Activated CD8-positive, alpha-beta memory T cell treated with anti-CD3 and anti-CD28 coated beads, Interleukin-2, amount 10 ng/mL, durations not matched to agents 7 days and 5 days (primary cell): Measurements from ENCODE around the gene AAMDC. TPM values are rescaled to one million over a fixed set of nuclear protein-coding genes. Genes with fewer than 3 reads are reported as not detected.
"Not testable (repeated sequence)": the region's sequence is repeated elsewhere in the genome, so short reads cannot be mapped to it uniquely, and the experiment has no call there.

Source experiments
- ATAC-seq: fragments of 150-1000 bp; cut with Tn5 transposase; one replicate; pipeline ENCODE4 v1.10.0; 2021; ENCODE audit warnings: moderate library complexity
- CTCF ChIA-PET: fragments of 350-600 bp; sonication (Branson Sonifier 250); formaldehyde crosslinking; loops from one replicate; lab custom pipeline; 2021; ENCODE audit warnings: antibody characterized with exemption; lab: Charles Lee
- DNase-seq: peaks from one replicate; pipeline ENCODE4 v3.0.0-alpha.2; 2020
- H3K27ac Mint-ChIP-seq: one replicate; pipeline ENCODE4 v1.8.0; 2021; ENCODE audit warnings: mild to moderate bottlenecking, mixed read lengths
- H3K27me3 Mint-ChIP-seq: one replicate; pipeline ENCODE4 v1.8.0; 2021; ENCODE audit warnings: mixed read lengths
- H3K36me3 Mint-ChIP-seq: one replicate; pipeline ENCODE4 v1.8.0; 2021; ENCODE audit warnings: mild to moderate bottlenecking, mixed read lengths
- H3K4me1 Mint-ChIP-seq: one replicate; pipeline ENCODE4 v1.8.0; 2021; ENCODE audit warnings: mixed read lengths
- H3K4me3 Mint-ChIP-seq: one replicate; pipeline ENCODE4 v1.8.0; 2021; ENCODE audit warnings: mild to moderate bottlenecking, moderate library complexity, mixed read lengths
- H3K9me3 Mint-ChIP-seq: one replicate; pipeline ENCODE4 v1.8.0; 2022; ENCODE audit warnings: low read depth, mixed read lengths
- total RNA-seq, 2 experiments: library from RNA; stranded (reverse); gene quantifications; one replicate each; pipeline ENCODE4 v1.2.3, GENCODE V29; 2021

The AAMDC gene
- total RNA-seq, 2 experiments from 2014 or later: 9.9 to 13.2 TPM

GRCh38 chr11:77800449-77800848 lies 20.5 kb upstream of the AAMDC start:
- Mint-ChIP-seq H3K36me3 (peaks cover 20% of the 10 kb centered on the region), H3K27ac (no peak overlapping the region), H3K4me3 (no peak overlapping the region), H3K4me1 (peaks cover 15% of the 10 kb centered on the region), H3K27me3 (no peaks in the 10 kb centered on the region), H3K9me3 (no peaks in the 10 kb centered on the region)
- ATAC-seq: no peak
- DNase-seq: no peak
- CTCF ChIA-PET: no interaction called here

- peaks cover 20% of the 10 kb centered on the region for H3K4me1 Mint-ChIP-seq
- CTCF ChIA-PET: no interaction called here
- no peak for DNase-seq
- H3K4me3 Mint-ChIP-seq: no peak overlapping the region
- H3K27ac Mint-ChIP-seq: no peak overlapping the region
- H3K36me3 Mint-ChIP-seq: peaks cover 21% of the 10 kb centered on the region
- no peaks in the 10 kb centered on the region for H3K27me3 Mint-ChIP-seq
- no peak for ATAC-seq
- no peaks in the 10 kb centered on the region for H3K9me3 Mint-ChIP-seq
Measured at GRCh38 chr11:77801477-77801876, 19.5 kb upstream of the AAMDC start.

GRCh38 chr11:77806415-77806814 lies 14.5 kb upstream of the AAMDC start:
- no peaks in the 10 kb centered on the region for H3K27me3 Mint-ChIP-seq
- H3K4me1 Mint-ChIP-seq: peaks cover 21% of the 10 kb centered on the region
- CTCF ChIA-PET: interaction anchor here (1.1 kb wide), 1 partner anchor 193 kb away, joined by 3 read pairs; no protein-coding TSS in a partner anchor
- H3K27ac Mint-ChIP-seq: no peak overlapping the region
- H3K9me3 Mint-ChIP-seq: no peaks in the 10 kb centered on the region
- H3K36me3 Mint-ChIP-seq: peaks cover 33% of the 10 kb centered on the region
- ATAC-seq: no peak
- no peak for DNase-seq
- no peak overlapping the region for H3K4me3 Mint-ChIP-seq

GRCh38 chr11:77806993-77807392 lies 14.0 kb upstream of the AAMDC start:
- Mint-ChIP-seq H3K4me1 (peaks cover 23% of the 10 kb centered on the region), H3K4me3 (no peak overlapping the region), H3K9me3 (no peaks in the 10 kb centered on the region), H3K36me3 (peaks cover 35% of the 10 kb centered on the region), H3K27me3 (no peaks in the 10 kb centered on the region), H3K27ac (no peak overlapping the region)
- DNase-seq: no peak
- CTCF ChIA-PET: interaction anchor here (1.1 kb wide), 1 partner anchor 193 kb away, joined by 3 read pairs; no protein-coding TSS in a partner anchor
- no peak for ATAC-seq

- CTCF ChIA-PET: no interaction called here
- DNase-seq (no peak), ATAC-seq (no peak)
- Mint-ChIP-seq H3K27ac (no peak overlapping the region), H3K36me3 (peaks cover 51% of the 10 kb centered on the region), H3K4me3 (no peak overlapping the region), H3K9me3 (peaks cover 4% of the 10 kb centered on the region), H3K27me3 (no peaks in the 10 kb centered on the region), H3K4me1 (peaks cover 30% of the 10 kb centered on the region)
Measured at GRCh38 chr11:77813256-77813655, 7.7 kb upstream of the AAMDC start.

GRCh38 chr11:77814848-77815247 lies 6.1 kb upstream of the AAMDC start:
- CTCF ChIA-PET: interaction anchor here (0.6 to 0.7 kb wide), 2 partner anchors 10 to 46 kb away, joined by 3 read pairs; no protein-coding TSS in a partner anchor
- Mint-ChIP-seq H3K9me3 (peaks cover 4% of the 10 kb centered on the region), H3K27me3 (no peaks in the 10 kb centered on the region), H3K4me1 (peaks cover 37% of the 10 kb centered on the region), H3K4me3 (no peak overlapping the region), H3K27ac (no peak overlapping the region), H3K36me3 (peaks cover 48% of the 10 kb centered on the region)
- DNase-seq (no peak), ATAC-seq (no peak)

GRCh38 chr11:77815459-77815858 lies 5.5 kb upstream of the AAMDC start:
- H3K27me3 Mint-ChIP-seq: no peaks in the 10 kb centered on the region
- peaks cover 4% of the 10 kb centered on the region for H3K9me3 Mint-ChIP-seq
- DNase-seq (no peak), ATAC-seq (no peak)
- CTCF ChIA-PET: interaction anchor here (0.6 kb wide), 1 partner anchor 10 kb away, joined by 3 read pairs; no protein-coding TSS in a partner anchor
- no peak overlapping the region for H3K4me3 Mint-ChIP-seq
- peaks cover 34% of the 10 kb centered on the region for H3K4me1 Mint-ChIP-seq
- H3K27ac Mint-ChIP-seq: no peak overlapping the region
- peaks cover 43% of the 10 kb centered on the region for H3K36me3 Mint-ChIP-seq

- DNase-seq (peak; percentile 91), ATAC-seq (peak; percentile 67)
- Mint-ChIP-seq H3K27ac (peak overlapping the region; percentile 97), H3K27me3 (no peaks in the 10 kb centered on the region), H3K36me3 (peaks cover 23% of the 10 kb centered on the region), H3K4me1 (peaks cover 39% of the 10 kb centered on the region), H3K9me3 (peaks cover 4% of the 10 kb centered on the region), H3K4me3 (peak overlapping the region; percentile 99)
- CTCF ChIA-PET: interaction anchor here (1.3 to 4.2 kb wide), 5 partner anchors 43 to 745 kb away, joined by 4 to 25 read pairs (median 6); partner anchors contain the start of gene INTS4
Measured at GRCh38 chr11:77819411-77819920, 1.5 kb upstream of the AAMDC start.

- peak overlapping the region; percentile 99 for H3K4me3 Mint-ChIP-seq
- peaks cover 19% of the 10 kb centered on the region for H3K36me3 Mint-ChIP-seq
- no peaks in the 10 kb centered on the region for H3K27me3 Mint-ChIP-seq
- no peaks in the 10 kb centered on the region for H3K9me3 Mint-ChIP-seq
- H3K4me1 Mint-ChIP-seq: peaks cover 35% of the 10 kb centered on the region
- DNase-seq (peak; percentile 59), ATAC-seq (peak; percentile 8)
- peak overlapping the region; percentile 97 for H3K27ac Mint-ChIP-seq
- CTCF ChIA-PET: interaction anchor here (1.3 to 4.2 kb wide), 5 partner anchors 44 to 745 kb away, joined by 4 to 25 read pairs (median 6); partner anchors contain the start of gene INTS4
Measured at GRCh38 chr11:77819921-77820564, 901 bp upstream of the AAMDC start.

- Mint-ChIP-seq H3K27me3 (no peaks in the 10 kb centered on the region), H3K4me1 (peaks cover 29% of the 10 kb centered on the region), H3K36me3 (peaks cover 12% of the 10 kb centered on the region), H3K9me3 (no peaks in the 10 kb centered on the region), H3K4me3 (peak overlapping the region; percentile 99), H3K27ac (peak overlapping the region; percentile 97)
- ATAC-seq: no peak
- DNase-seq: peak; percentile 45
- CTCF ChIA-PET: interaction anchor here (1.1 to 4.2 kb wide), 2 partner anchors 115 to 173 kb away, joined by 3 to 25 read pairs; partner anchors contain the start of gene INTS4
Measured at GRCh38 chr11:77821349-77821851, 456 bp downstream of the AAMDC start.

GRCh38 chr11:77822126-77822525 lies 1.2 kb downstream of the AAMDC start:
- not testable (repeated sequence) for H3K4me3 Mint-ChIP-seq, H3K27me3 Mint-ChIP-seq, H3K9me3 Mint-ChIP-seq, H3K36me3 Mint-ChIP-seq, ATAC-seq, DNase-seq, H3K27ac Mint-ChIP-seq
- peaks cover 24% of the 10 kb centered on the region for H3K4me1 Mint-ChIP-seq
- CTCF ChIA-PET: interaction anchor here (4.2 kb wide), 1 partner anchor 173 kb away, joined by 25 read pairs; the partner anchor contains the start of gene INTS4

- CTCF ChIA-PET: interaction anchor here (0.9 to 1.6 kb wide), 3 partner anchors 83 to 222 kb away, joined by 3 to 5 read pairs (median 3); partner anchors contain the start of gene INTS4
- no peak overlapping the region for H3K4me3 Mint-ChIP-seq
Measured at GRCh38 chr11:77823775-77824174, 2.8 kb downstream of the AAMDC start.

GRCh38 chr11:77828926-77829325 lies 8.0 kb downstream of the AAMDC start:
- CTCF ChIA-PET: no interaction called here
- no peak overlapping the region for H3K4me3 Mint-ChIP-seq
- ATAC-seq: no peak
- H3K4me1 Mint-ChIP-seq: peaks cover 8% of the 10 kb centered on the region
- H3K36me3 Mint-ChIP-seq: peaks cover 4% of the 10 kb centered on the region
- H3K9me3 Mint-ChIP-seq: peaks cover 2% of the 10 kb centered on the region
- no peaks in the 10 kb centered on the region for H3K27me3 Mint-ChIP-seq
- H3K27ac Mint-ChIP-seq: no peak overlapping the region
- DNase-seq: no peak

More at GRCh38 chr11:77823775-77824174, 2.8 kb downstream of the AAMDC start:
- Mint-ChIP-seq H3K4me1 (peaks cover 14% of the 10 kb centered on the region), H3K36me3 (peaks cover 5% of the 10 kb centered on the region), H3K27me3 (no peaks in the 10 kb centered on the region), H3K27ac (no peak overlapping the region), H3K9me3 (no peaks in the 10 kb centered on the region)
- DNase-seq (no peak), ATAC-seq (no peak)
